ENCODE measurements around the gene TMLHE.
"Not testable (repeated sequence)": the region's sequence is repeated elsewhere in the genome, so short reads cannot be mapped to it uniquely, and the experiment has no call there.

TMLHE gene, protein sequence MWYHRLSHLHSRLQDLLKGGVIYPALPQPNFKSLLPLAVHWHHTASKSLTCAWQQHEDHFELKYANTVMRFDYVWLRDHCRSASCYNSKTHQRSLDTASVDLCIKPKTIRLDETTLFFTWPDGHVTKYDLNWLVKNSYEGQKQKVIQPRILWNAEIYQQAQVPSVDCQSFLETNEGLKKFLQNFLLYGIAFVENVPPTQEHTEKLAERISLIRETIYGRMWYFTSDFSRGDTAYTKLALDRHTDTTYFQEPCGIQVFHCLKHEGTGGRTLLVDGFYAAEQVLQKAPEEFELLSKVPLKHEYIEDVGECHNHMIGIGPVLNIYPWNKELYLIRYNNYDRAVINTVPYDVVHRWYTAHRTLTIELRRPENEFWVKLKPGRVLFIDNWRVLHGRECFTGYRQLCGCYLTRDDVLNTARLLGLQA

GRCh38 chrX:155612312-155613224, at the start of gene TMLHE, which contains the start of gene SPRY3:
Gene TMLHE, minus strand, starts transcription at chrX:155612952. Its CDS starts 67,676 bp downstream, at chrX:155545276.
Gene SPRY3, plus strand, starts transcription at chrX:155612586.
- peak; percentile 67 for DNase-seq (ENCODE audit: low spot score)

DNA sequence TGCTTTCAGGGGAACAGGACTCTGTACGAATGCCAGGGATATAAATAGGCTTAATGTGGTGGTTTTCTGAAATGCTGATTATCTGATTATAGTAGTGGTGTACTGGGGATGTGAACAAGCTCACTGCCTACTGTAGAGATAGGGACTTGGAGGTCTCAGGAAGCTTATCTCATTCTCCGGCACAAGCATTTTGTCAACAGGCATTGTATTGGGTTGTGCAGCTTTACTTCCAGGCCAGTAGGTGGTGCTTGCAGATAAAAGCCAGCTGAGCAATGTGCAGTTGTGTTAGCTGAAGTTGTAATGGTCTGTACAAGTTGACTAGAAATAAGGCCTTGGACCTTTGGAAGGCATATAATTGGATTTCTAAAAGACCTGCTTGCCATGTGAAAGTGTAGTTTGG, 49.5 kb upstream of the TMLHE start:
- DNase-seq (ENCODE audit: low spot score), result no peak

- no peak for DNase-seq (ENCODE audit: low spot score)
Measured at GRCh38 chrX:155645180-155645579, 32.4 kb upstream of the TMLHE start.

DNA sequence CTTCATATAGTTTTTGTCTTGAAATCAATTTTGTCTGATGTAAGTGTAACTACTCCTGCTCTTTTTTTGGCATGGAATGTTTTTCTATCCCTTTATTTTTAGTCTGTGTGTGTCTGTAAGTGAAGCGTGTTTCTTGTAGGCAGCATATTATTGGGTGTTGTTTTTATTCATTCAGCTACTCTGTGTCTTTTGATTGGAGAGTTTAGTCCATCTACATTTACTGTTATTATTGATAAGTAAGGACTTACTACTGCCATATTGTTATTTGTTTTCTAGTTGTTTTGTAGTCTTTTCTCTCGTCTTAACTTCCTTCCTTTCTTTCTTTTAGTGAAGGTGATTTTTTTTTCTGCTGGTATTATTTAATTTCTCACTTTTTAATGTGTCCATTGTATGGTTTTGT, 30.5 kb upstream of the TMLHE start:
- no peak for DNase-seq (ENCODE audit: low spot score)

DNA sequence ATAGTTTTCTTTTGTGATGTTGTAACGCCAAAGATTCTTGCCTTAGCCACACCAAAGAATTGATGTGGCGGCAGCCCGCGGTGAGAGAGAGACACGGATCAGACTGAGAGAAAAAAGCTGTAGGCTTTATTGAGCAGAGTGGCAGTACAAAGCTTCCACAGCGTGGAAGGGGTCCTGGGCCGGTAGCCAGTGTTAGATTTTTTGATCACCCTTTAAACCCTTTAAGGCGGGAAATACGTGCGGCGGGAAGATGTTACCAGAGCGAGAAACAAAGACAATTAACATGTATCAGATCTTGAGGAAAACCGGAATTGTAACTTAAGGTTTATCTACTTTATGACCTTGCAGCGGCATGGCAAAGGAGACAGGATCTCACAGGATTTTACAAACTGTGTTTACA, 28.6 kb upstream of the TMLHE start:
- DNase-seq (ENCODE audit: low spot score), result not testable (repeated sequence)

DNA sequence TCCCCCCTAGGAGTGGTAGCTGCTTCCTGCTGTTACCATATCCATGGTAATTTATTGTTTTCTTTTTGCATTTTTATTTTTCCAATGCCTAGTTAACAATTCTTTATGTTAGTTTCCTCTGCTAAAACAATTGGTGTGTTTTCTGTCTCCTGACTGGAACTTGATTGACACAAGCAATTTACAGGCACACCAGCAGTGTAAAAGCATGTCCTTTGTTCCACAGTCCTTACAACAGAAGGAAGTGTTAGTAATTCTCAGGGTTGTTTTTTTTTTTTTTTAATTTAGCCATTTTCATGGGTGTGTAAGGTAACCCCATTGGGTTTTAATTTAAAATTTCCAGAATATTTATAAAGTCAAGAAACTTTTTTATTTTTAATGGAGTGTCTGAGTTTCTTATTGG, 25.0 kb upstream of the TMLHE start:
- DNase-seq (ENCODE audit: low spot score), result no peak

DNA sequence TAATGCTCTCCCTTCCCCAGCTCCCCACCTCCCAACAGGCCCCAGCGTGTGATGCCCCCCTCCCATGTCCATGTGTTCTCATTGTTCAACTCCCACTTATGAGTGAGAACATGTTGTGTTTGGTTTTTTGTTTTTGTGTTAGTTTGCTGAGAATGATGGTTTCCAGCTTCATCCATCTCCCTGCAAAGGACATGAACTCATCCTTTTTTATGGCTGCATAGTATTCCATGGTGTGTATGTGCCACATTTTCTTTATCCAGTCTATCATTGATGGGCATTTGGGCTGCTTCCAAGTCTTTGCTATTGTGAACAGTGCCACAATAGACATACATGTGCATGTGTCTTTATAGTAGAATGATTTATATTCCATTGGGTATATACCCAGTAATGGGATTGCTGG, 22.3 kb upstream of the TMLHE start:
- not testable (repeated sequence) for DNase-seq (ENCODE audit: low spot score)

DNA sequence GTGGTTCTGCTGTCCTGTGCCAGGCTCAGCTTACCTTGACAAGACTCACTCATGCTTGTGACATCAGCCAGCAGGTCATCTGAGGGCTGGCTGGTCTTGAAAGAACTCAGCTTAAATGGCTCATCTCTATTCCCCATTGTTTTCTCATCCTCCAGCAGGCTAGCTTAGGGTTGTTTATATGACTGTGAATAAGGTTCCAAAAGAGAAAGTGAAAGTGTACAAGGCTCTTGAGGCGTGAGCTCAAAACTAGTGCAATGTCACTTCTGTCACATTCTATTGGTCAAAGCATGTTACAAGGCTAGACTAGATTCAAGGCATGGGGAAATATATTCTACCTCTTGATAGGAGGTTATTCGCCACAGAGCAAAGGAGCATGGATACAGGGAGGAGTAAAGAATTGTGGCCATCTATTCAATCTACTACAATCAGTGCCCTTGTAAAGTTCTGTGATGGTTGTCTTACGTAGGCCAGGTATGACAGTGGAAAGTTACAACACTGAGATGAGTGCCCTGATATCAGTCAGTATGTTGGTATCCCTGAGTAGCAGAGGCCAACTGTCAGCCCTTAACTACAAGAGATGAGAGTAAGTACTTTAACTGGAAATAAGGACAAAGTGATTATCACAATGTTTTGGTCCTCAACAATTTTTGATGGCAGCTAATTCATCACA, 19.8 kb upstream of the TMLHE start:
- no peak for DNase-seq (ENCODE audit: low spot score)

GRCh38 chrX:155620110-155620509, 7.4 kb upstream of the TMLHE start:
- DNase-seq (ENCODE audit: low spot score), result not testable (repeated sequence)

DNA sequence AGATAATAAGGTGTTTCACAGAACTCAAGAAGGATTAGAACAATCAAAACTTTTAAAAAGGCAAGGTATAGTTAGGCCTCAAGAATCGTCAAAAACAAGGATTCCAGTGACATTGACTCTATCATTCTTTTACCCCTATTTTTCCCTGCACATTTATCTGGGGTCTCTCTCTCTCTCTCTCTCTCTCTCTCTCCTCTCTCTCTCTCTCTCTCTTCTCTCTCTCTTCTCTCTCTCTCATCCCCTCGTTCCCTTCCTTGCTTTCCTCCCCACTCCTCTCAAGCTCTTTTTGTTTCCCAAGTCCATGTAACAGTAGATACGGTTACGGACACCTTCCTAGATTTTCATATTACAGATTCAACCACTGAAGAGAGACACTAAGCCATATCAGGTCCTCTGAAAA, 3.2 kb upstream of the TMLHE start:
- DNase-seq (ENCODE audit: low spot score), result no peak

GRCh38 chrX:155613927-155614559, 1.3 kb upstream of the TMLHE start:
- no peak for DNase-seq (ENCODE audit: low spot score)

- no peak for DNase-seq (ENCODE audit: low spot score)
Measured at GRCh38 chrX:155611302-155611701, 1.4 kb downstream of the TMLHE start.

- no peak for DNase-seq (ENCODE audit: low spot score)
Measured at GRCh38 chrX:155592981-155593380, 19.8 kb downstream of the TMLHE start.

GRCh38 chrX:155592331-155592730, 20.4 kb downstream of the TMLHE start:
- DNase-seq (ENCODE audit: low spot score), result no peak

DNA sequence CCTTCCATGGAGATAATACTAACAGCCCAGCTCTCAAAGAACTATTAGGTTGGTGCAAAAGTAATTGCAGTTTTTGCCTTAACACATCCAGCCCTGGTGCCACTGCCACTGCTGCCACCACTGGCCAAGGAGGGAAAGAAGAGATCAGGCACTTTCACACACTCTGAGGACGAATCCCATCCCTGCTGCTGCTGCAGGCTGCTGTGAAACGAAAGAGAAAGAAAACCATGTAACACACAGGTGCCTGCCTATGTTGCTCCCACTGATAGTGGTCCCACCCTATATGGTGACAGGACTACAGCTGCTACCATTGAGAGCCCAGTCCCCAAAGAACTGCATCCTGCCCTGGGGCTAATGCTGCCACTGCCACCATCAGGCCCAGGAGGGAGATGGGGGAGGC, 35.1 kb downstream of the TMLHE start:
- DNase-seq (ENCODE audit: low spot score), result peak; percentile 2

- DNase-seq (ENCODE audit: low spot score), result no peak
Measured at GRCh38 chrX:155563099-155563498, 49.7 kb downstream of the TMLHE start.

GRCh38 chrX:155544881-155545280, 67.9 kb downstream of the TMLHE start:
- DNase-seq (ENCODE audit: low spot score), result no peak

GRCh38 chrX:155535866-155536265, 76.9 kb downstream of the TMLHE start:
- DNase-seq (ENCODE audit: low spot score), result peak; percentile 13

DNA sequence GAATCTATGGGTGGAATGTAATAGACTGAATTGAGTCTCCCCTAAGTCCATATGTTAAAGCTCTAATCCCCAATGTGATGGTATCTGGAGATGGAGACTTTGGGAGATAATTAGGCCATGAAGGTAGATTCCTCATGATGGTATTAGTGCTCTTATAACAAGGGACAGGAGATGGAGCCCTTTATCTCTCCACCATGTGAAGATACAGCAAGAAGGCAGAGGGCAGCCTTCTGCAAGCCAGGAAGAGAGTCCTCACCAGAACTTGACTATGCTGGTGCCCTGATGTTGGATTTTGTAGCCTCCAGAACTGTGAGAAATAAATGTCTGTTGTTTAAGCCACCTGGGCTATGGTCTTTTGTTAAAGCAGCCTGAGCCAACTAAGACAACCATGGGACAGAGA, 78.0 kb downstream of the TMLHE start:
- peak; percentile 16 for DNase-seq (ENCODE audit: low spot score)

GRCh38 chrX:155527023-155527422, 85.7 kb downstream of the TMLHE start:
- not testable (repeated sequence) for DNase-seq (ENCODE audit: low spot score)

DNA sequence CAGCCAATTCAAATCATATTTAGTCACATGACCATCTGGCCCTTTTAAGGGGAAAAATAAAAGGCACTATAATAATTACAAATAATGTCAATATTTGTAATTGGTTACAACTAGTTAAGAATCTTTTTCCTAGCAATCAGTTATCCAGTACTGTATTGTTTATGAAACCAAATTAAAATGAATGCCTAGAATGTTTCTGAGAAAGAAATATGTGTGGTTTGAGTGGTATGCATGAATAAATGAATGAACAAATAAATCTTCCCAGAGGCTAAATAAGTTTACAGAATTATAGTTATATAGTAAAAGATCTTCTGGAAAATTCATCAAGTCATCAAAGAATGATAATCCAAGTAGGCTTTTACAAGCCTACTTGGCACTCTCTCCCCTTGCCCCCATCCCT, 98.5 kb downstream of the TMLHE start:
- no peak for DNase-seq (ENCODE audit: low spot score)

DNA sequence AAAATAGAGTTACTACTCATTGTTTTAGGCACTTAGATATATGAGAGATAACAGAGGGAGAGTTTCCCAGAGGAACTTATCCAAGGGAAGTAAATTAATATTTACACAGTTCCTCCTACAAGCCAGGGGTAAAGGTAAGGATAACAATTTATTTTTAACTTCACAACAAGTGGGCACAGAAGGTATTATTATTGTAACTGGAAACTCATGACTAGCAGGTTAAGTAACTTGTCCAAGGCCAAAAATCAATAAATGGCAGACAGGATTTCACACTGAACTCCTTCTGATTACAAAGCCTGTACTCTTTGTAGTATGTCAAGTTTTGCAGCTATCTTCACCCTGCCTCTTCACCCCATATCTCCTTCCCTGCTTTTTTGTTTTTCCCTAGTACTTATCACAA, 107.5 kb downstream of the TMLHE start:
- DNase-seq (ENCODE audit: low spot score), result no peak

Data from RKO (cell line).